Suppressor macrophage treated with lipopolysaccharide for 1 hour (primary cell): Measurements from ENCODE around the gene ATE1.
"Not testable (repeated sequence)": the region's sequence is repeated elsewhere in the genome, so short reads cannot be mapped to it uniquely, and the experiment has no call there.

Experiments
- DNase-seq, 3 donors: peaks; one replicate each; pipeline ENCODE4 v3.0.0-alpha.2; 2020 to 2022

The ATE1 gene

DNA sequence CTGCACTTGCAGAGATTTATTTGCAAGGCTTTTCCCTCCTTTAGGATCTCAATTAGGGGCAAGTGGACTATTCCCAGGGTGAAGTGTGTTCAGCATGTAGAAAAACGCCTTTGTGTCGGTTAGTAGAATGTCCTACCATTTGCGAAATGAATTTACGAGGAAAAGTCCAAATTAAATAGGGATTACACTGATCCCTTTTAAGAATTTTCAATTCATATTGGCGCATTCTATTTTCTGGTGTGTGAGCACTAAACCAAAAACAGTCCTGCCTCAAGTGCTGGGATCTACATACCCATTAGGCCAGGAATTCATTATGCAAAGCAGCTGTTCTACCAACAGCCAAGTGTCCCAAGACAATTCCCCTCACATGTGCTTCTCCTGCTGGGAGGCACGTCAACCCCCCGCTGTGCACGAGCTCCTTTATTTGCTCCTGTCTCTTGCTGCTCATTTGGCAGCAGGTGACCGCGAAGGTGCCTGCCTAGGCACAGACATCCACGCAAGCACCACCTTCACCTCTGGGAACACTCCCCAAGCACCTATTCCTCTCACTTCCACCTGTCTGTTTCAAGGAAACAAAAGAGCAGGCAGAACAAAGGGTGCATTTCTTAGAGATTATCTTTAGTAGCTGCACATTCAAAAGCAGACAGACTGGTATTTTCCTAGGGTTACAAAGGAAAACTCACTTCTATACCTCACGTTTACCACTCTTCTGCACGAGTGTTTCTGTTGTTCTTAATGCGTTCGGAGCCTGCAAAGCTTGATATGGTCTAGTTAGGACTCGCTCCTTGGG lies 195.0 kb downstream of the ATE1 start:
- no peak for DNase-seq

DNA sequence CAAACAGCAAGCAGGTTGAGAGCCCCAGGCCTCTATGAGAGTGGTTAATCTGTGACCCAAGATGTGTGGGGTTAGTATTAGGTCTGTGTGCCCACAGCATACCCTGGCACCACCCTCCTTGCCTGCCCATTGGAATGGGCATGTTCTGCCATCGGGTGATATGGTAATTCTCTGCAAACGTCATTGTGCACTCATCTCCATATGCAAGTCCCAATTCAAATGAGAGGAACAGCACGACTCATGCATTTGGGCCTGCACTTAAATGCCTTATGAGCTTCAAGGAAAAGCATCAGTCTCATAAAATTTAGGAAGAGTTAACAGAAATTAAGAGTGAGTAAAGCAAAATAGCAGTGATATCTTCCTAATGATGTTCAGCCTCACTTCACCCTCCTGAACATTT lies 195.7 kb downstream of the ATE1 start:
- no peak for DNase-seq

DNA sequence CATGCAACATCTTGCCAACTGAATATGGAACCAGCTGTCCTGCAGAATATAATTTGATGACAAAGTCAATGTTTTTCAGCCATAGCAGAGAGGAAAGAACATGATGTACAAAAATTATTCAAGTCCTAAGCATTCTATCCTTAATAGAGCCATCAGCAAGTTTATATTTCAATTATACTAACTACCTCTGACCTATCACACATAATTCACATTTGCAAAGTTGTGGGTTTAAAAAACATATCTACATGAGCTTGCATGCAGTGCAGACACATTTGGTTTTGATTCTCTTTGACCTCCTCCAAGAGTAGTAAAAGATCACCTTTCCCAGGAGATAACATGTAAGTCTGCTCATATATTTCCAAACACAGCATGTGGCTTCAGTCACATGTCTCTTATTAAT lies 203.5 kb downstream of the ATE1 start:
- DNase-seq, result no peak

DNA sequence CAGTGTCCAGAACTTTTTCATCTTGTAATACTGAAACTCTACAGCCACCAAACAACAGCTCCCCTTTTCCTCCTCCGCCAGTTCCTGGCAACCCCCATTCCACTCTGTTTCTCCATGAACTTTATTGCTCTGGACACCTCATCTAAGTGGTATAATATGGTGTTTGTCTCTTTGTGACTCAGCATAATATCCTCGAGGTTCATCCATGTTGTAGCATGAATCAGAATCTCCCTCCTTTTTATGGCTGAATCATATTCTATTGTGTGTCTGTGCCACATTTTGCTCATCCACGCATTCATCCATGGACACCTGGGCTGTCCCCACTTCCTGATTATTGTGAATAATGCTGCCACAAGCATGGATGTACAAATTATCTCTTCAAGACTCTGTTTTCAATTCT lies 205.2 kb downstream of the ATE1 start:
- no peak for DNase-seq

DNA sequence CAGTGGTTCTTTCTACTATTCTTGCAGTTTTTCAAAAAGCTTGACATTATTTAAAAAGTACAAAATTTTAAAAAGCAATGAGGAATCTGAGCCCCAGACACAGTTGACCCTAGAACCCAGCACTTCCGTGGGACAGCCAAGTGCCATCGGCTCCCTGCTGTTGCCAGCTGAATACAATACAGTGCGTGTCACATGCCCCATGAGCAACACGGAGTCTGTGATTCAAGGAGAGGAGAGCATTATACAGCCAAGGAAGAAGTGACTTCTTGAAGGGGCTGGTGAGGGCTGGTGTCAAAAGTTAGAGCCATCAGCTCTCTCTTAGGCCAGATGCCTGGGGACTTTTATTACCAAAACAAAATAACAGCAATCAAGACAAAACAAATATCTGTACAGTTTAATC lies 206.6 kb downstream of the ATE1 start:
- no peak for DNase-seq

DNA sequence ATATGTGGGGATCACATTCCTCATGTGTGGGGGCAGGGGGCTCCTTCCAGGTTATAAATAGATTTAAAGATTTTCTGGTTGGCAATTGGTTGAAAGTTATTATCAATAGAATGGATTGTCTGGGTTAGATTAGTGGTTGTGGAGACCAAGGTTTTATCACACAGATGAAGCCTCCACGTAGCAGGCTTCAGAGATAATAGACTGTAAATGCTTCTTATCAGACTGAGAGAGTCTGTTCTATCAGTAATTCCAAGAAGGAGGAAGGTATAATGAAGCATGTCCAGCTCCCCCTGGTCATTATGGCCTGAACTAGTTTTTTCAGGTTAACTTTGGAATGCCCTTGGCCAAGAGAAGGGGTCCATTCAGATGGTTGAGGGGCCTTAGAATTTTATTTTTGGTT lies 211.9 kb downstream of the ATE1 start:
- DNase-seq, result no peak

DNA sequence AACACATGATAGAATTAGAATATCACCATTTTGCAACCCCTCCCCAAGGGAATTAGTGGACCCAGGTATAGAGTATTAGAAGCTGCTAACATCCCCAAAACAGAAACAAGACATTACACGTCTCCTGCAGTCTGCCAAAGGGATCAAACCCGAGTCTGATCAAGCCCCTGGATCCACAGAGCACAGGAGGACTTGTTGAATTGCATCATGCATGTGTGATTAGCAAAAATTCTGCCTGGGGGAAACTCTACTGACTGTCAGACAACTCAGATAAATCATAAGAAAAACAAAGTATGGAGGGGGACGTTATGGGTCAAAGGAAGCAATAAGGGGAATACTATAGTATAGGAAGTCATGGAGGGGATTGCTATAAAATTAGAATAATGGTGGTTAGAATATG lies 212.8 kb downstream of the ATE1 start:
- no peak for DNase-seq

DNA sequence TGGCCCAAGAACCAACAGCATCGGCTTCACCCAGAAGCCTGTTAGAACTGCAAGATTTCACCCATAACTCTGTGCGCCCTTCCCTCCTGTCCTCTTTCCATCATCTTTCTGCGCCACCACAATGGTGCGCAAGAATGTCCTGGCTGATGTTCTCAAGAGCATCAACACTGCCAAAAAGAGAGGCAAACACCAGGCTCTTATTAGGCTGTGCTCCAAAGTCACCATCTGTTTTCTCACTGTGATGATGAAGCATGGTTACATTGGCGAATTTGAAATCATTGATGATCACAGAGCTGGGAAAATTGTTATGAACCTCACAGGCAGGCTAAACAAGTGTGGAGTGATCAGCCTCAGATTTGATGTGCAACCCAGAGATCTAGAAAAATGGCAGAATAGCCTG lies 214.3 kb downstream of the ATE1 start:
- no peak for DNase-seq

DNA sequence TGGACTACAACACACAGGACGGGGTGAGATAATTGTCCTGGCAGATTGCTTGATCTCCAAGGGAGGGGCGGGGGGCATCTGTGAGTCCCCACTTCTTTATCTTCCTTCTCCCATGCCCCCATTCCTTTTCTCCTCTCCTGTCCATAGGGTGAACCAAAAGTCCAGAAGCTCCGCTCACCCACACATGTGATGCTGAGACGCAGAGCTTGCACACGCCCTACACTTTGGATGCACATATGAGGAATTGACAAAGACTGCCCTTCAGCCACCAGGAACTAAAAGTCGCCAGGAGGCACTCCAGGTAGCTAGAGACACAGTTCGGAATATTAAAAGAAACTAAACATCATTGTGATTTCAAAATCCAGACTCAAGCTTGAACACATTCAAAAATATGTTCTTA lies 216.9 kb downstream of the ATE1 start:
- no peak for DNase-seq

DNA sequence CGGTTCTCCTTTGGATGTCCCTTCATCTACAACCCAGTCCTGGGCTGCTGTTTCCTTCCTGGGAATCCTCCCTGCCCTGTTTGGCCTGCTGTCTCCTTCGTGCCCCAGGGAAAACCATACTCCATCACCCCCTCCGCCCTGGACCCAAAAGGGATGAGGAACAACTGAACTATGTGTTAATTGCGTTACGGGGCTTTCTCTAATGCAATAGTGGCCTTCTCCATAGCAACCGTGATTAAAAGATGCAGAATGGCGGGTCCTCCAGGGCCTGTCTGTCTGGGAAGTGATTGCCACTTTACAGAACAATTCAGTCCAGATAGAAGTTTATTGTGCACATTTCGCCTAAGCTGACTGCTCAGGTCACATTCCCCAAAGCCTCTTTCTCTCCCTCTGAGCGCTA lies 217.6 kb downstream of the ATE1 start:
- DNase-seq, result peak in 1 of 3 donors; percentile 4

DNA sequence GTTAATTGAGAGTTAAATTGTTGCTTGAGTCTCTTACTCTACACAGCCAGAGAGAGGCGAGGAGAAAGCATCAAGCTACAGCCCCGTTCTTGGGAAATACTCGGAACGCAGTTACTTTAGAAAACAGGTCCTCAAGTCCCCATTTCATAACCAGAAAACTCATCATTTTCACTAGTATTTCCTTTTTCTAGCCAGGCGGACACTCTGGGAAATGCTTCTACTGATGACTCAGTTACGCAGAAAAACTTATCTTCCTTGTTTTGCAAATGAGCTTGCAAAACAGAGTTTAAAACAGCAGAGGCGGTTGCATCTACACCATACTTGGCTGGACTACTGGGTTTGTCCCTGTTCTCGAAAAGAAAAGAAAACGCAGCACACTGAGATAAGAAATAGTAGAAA lies 218.2 kb downstream of the ATE1 start:
- peak; percentile 56 to 73 (median 63) for DNase-seq

DNA sequence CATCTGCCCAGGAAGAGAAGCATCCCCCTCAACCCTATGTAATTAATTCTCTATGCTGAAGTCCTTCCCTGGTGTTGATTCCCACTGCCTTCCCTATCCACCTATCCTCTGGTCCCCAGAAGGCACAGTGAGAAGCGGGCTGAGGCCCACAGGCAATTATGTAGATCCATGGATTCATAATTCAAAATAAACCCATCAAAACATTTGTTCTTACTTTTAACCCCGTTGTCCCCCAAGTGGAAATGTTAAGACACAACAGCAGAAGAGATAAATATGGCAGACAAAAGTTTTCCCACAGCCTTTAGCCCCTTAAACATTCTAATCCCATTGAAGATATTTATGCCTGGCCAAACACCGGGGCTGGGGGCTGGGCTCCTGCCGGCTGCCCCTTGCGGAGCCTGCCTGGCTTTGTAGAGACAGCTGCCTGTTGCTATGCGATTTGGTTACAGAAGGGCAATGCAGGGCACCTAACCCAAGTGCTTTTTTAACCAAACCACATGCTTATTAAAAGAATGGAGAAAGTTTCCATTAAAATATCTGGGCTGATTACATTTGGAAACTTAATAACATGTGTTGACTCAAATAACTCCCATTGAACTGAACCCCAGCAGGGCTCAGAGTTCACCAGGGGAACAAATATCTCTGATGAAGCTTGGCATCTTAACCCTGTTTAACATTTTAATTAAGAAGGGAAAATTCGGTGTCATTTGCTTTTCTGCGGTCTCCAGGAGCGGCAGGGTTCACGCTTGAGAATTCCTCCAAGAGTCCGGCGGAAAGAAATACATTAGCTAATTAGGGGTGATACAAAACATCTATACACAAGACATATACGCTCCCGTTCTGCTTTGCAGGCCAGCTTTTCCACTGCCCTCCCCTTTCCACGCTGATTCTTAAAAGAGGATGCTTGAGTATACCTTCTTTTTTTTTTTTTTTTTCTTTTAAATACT lies 218.8 kb downstream of the ATE1 start:
- no peak for DNase-seq

DNA sequence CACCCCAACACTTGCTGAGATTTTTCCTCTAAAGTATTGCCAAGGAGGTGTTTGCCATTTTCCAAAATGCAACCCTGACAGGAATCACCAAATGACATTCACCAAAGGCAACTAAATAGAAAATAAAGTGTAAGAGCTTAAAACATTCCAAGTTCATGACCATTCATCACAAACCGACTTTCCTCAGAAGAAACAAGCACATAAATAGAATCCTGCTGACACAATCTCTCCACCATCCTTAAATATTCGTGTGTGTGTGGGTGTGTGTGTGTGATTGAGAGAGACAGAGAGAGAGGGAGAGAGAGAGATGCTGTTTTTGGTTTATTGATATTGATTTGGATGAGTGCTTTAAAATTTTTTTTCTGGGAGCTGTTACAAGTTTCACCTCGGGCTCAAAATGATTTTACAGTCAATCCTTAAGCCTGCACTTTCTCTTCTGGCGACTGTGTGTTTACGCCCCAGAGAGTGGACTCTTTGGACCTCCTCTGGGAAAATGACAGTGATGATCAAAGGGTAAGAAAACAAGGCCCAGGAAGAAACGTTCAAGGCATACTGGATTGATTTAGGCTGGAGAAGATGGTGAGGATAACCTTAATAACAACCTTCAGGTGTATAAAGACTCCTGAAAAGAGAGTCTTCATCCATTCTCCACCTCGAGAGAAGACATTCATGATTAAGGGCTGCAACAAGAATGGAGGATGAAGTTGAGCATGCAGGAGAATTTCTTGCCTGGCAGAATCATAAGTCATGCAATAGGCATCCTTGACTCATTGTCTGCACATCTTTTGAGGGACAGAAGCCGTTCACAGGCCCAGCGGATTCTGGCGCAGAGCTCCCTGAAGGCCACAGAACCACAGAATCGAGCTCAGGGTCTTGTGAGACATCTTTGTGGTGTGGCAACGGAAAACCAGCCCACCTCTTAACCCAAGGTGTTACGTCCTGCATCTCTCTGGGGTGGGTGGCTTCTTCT lies 225.2 kb downstream of the ATE1 start:
- no peak for DNase-seq

DNA sequence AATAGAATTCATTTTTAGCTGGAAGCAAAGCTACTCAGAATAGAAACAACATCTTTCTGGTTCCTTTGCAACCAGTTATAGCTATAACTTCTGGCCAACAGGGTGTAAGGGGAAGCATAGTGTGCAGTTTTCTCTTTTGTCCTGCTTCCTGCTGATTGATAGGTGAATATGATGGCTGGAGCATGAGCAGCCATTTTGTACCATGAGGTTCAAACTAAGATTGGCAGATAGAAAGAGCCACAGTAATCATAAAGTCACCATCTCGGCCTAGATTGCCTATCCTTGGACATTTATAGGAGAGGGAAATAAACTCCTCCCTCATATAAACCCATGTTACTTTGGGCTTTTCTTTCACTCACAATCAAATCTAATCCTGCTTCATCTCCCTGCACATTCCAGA lies 227.4 kb downstream of the ATE1 start:
- no peak for DNase-seq

DNA sequence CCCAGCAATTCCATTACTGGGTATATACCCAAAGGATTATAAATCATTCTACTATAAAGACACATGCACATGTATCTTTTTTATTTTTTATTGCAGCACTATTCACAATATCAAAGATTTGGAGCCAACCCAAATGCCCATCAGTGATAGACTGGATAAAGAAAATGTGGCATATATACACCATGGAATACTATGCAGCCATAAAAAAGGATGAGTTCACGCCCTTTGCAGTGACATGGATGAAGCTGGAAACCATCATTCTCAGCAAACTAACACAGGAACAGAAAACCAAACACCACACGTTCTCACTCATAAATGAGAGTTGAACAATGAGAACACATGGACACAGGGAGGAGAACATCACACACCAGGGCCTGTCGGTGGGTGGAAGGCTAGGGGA lies 228.1 kb downstream of the ATE1 start:
- not testable (repeated sequence) for DNase-seq

DNA sequence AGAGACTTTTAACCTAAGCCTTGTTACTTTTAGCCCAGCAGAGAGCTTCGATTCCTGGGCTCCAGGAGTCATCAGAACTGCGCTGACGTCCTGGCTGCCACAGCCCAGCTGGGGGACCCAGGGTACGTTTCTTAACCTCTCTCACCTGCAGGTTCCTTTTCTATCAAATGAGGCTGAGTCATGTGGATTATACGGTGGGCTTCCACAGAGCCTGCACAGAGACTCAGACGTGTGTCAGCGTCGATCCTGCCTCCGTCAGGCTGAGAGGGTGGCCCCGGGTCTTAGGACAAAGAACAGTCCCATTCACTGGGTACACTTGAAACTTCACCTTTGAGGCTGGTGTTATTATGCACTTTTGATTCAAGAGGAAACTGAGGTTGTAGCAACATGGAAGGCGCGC lies 228.9 kb downstream of the ATE1 start:
- DNase-seq, result no peak

DNA sequence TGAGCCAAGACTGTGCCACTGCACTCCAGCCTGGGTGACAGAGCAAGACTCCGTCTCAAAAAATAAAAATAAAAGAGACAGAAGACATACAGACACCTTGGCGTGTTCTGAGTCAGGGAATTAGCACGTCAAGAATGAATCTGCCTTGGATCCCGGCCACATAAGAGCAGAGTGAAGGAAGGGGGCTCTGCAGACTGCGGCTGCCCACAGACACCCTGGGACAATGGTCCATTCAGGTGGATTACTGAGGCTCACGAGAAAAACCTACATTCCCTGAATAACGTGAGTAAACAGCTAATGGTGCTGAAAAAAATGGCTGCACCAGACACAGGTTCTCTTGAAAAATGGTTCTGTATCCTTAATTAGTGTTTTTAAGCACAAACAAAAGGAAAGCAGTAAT lies 229.5 kb downstream of the ATE1 start:
- no peak for DNase-seq

DNA sequence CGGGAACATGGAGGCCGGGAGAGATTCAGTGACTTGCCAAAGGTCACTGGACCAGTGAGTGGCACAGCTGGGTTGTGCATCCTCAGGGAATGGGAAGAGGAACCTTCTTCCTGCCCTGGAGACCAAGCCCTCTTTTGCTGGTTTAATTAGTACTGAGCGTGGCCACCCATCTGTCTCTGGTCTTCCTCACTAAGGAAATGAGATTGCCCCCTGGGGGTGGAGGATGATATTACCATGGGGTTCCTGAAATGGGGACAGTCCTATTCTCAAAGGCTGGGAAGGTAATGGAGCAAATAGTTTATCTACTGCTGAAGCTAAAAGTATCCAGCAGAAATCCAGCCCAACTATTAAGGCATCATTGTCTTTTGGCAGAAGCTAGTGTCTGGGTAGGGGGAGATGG lies 231.0 kb downstream of the ATE1 start:
- DNase-seq, result peak in 2 of 3 donors; percentile 44 to 62

DNA sequence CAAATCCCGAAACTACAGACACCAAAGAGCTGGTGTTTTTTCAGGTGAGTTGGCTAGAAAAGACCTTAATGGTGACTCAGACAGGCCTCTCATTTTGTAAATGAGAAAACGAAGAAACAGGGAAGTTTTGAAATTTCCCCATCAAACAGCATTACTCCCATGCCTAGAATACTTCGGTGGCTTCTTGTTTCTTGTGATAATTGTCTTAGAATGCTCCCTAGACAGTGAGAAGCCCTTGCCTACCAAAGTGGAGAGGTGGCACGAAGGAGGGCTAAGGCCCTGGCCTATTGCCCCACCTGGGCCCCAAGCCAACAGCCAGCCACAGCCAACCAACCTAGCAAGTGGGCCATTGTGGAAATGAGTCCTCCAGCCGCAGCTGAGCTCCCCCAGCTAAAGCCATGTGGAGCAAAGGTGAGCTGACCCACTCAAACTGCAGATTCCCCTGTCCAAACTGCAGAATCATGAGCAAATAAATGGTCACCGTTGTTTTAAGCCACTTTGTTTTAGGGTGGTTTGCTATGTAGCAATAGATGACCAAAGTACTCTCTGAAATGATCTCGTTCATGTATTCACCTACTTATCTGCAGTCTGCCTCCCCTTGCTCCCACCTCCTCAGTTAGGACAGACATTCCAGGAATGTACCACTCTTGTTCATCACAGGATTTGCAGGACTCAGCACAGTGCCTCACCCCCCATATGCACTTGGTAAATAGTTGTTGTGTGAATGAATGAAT lies 231.9 kb downstream of the ATE1 start:
- no peak for DNase-seq

DNA sequence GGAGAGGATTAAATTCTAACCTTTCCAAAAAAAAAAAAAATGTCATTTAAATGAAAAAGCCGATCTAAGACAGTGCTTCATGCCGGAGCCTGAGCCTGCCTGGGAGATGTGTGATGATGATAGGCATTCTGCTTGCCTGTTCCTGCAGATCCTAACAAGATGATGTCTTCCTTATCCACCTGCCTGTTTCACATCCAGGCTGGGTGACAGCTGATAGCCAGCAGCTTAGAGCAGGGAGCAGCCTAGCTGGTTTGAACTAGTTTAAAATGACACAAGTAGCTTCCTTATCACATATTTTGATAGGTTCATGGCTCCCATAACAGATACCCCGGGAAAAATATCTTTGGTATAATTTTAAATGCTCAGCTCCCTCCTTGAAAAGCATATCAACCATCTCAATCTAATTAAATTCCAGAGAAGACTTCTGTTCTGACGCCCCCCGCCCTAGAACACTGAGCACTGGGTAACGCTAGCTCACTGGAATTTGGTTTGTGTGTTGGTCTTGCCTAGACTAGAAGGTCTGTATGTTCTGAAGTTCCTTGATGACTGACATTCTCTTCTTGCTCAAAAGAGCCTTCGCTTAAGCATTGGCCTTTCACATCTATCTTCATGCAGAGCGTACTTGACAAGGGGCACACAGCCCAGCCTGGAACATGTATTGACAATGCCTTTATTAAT lies 232.7 kb downstream of the ATE1 start:
- no peak for DNase-seq

DNA sequence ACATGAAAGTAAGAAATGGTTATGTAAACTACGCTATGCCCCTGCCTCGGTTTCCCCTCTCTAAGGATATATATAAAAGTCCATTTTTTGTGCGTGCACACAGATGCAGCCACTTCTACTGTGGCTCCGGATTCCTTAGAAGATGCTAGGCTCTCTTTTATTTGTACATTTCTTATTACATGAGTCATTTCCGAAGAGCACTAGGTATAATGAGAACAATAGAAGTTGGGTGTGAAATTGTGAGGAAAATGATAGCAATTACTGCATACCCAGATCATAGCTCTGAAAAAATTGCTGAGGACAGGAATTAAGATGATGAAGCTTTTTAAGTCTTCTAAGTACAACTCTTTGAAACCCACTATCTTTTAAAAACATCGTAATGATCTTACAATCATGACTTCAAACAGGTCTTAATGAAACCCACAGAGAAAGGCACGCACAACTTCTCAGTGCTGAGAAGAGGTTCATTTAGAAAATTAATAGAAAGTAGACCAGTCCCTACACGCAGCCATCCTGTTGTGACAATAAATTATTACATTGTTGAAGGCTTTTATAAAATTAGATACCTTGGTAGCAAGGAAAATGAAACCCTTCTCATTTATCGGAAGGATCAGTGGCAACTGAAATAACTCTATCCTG lies 233.4 kb downstream of the ATE1 start:
- no peak for DNase-seq
